Body of pancreas (tissue), 4 donors: ENCODE data around the gene ARHGEF11. TPM values are rescaled to one million over a fixed set of nuclear protein-coding genes. Genes with fewer than 3 reads are reported as not detected.

Source experiments
- ATAC-seq: fragments of 150-250 bp; one replicate; pipeline ENCODE4 v1.9.1; 2016
- DNase-seq, 4 donors: peaks; one replicate each; pipeline ENCODE4 v3.0.0-alpha.2; 2019
- H3K27ac ChIP-seq, 4 donors: fragments of 200-600 bp; sonication (generic); 1 replicate in 3 of 4; 2 replicates in 1 of 4; pipeline versions ENCODE4 v1.5.1 to v1.6.1; 2016 to 2019; ENCODE audit warnings: mild to moderate bottlenecking in 1 of 4, mixed read lengths in 1 of 4, moderate library complexity in 1 of 4
- H3K27me3 ChIP-seq, 2 donors: fragments of 200-600 bp; sonication (generic); one replicate each; pipeline ENCODE4 v1.6.0; 2016; ENCODE audit warnings: mild to moderate bottlenecking in 1 of 2
- H3K36me3 ChIP-seq, 2 donors: fragments of 200-600 bp; sonication (generic); replicated peaks in 1 of 2; 2 replicates each; pipeline ENCODE4 v1.5.1; 2016; ENCODE audit warnings: low read depth in 2 of 2; ENCODE audit not compliant: insufficient read depth in 1 of 2
- H3K4me1 ChIP-seq: fragments of 200-600 bp; sonication (generic); one replicate; pipeline ENCODE4 v1.6.0; 2016
- H3K4me3 ChIP-seq, 2 donors: fragments of 200-600 bp; sonication (generic); 1 replicate in 1 of 2; 2 replicates in 1 of 2; pipeline ENCODE4 v1.5.1; 2016 to 2019
- H3K9me3 ChIP-seq, 3 donors: fragments of 200-600 bp; sonication (generic); 1 replicate in 2 of 3; 2 replicates in 1 of 3; pipeline ENCODE4 v1.5.1; 2016
- POLR2A ChIP-seq, 3 donors: fragments of 450-650 bp; IDR thresholded peaks; one replicate each; pipeline ENCODE4 v1.6.1; 2016; ENCODE audit warnings: antibody characterized with exemption in 3 of 3, mild to moderate bottlenecking in 2 of 3
- WGBS, 2 donors: methylation state at CpG; one replicate each; pipeline ENCODE4 v1.1.5; 2017; 5-methylcytosine and 5-hydroxymethylcytosine counted together
- intact Hi-C: fragments of 100-400 bp; cut with DNase I; formaldehyde crosslinking; loops from one replicate; pipeline ENCODE4 v1.15.1; 2023
- total RNA-seq, 2 donors: library from RNA; depleted of rRNA; stranded (reverse); fragments of >200 nt; gene quantifications; one replicate each; pipeline ENCODE4 v1.1.0, GENCODE V29; 2016
- TF ChIP-seq, protein P1 (sequence below), 7 experiments: fragments of 450-650 bp in 4 of 7; fragments of 200-600 bp in 3 of 7; sonication (generic) in 3 of 7; IDR thresholded peaks; one replicate each; pipeline ENCODE4 v1.5.1; 2016 to 2019; ENCODE audit warnings: antibody characterized with exemption in 7 of 7

Gene ARHGEF11
- total RNA-seq, 2 donors from 2014 or later = 17.9 to 29.7 TPM

DNA sequence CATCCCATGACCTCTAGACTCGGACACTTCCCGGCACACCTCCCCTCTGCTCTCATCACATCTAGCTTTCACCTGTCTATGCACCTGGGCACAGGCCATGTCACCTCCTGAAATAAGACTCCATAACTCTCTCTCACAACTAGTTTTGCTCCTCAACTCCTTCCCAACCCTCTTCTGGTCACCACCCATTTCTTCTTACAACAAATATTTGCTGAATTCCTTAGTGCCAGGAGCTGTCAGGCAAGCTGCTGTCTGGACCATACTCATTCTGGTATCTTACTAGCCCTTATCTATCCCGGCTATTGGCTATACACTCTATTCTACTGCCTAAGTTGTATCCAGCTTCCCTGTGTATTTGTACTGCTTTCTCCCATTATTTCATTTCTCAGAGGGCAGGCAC lies 76.0 kb downstream of the ARHGEF11 start:
- TF ChIP-seq POLR2A (IDR thresholded peaks at IDR 0.05) = no peak
- TF ChIP-seq, protein P1, sequence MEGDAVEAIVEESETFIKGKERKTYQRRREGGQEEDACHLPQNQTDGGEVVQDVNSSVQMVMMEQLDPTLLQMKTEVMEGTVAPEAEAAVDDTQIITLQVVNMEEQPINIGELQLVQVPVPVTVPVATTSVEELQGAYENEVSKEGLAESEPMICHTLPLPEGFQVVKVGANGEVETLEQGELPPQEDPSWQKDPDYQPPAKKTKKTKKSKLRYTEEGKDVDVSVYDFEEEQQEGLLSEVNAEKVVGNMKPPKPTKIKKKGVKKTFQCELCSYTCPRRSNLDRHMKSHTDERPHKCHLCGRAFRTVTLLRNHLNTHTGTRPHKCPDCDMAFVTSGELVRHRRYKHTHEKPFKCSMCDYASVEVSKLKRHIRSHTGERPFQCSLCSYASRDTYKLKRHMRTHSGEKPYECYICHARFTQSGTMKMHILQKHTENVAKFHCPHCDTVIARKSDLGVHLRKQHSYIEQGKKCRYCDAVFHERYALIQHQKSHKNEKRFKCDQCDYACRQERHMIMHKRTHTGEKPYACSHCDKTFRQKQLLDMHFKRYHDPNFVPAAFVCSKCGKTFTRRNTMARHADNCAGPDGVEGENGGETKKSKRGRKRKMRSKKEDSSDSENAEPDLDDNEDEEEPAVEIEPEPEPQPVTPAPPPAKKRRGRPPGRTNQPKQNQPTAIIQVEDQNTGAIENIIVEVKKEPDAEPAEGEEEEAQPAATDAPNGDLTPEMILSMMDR (IDR thresholded peaks at IDR 0.05) = no peak
- WGBS, 2 donors = 70 to 72% methylated on average over 3 of the region's 3 CpGs
- no peak overlapping the region for H3K27ac ChIP-seq
- no peak overlapping the region for H3K4me3 ChIP-seq
- no peaks in the 10 kb centered on the region for H3K9me3 ChIP-seq
- no peaks in the 10 kb centered on the region for H3K27me3 ChIP-seq
- H3K36me3 ChIP-seq = peaks cover 0 to 2% of the 10 kb centered on the region in 2 donors
- H3K4me1 ChIP-seq = no peaks in the 10 kb centered on the region
- ATAC-seq = no peak
- intact Hi-C loops = no loop called here
- DNase-seq = no peak

GRCh38 chr1:156964441-156964840 lies 81.1 kb downstream of the ARHGEF11 start:
- intact Hi-C loops = no loop called here
- H3K4me1 ChIP-seq = no peaks in the 10 kb centered on the region
- no peak overlapping the region for H3K27ac ChIP-seq
- WGBS, 2 donors = 95 to 96% methylated on average over 2 of the region's 2 CpGs
- peaks cover 0 to 15% of the 10 kb centered on the region in 2 donors for H3K36me3 ChIP-seq
- DNase-seq (no peak), ATAC-seq (no peak)
- no peak overlapping the region for H3K4me3 ChIP-seq
- TF ChIP-seq POLR2A (IDR thresholded peaks at IDR 0.05) = no peak
- TF ChIP-seq, protein P1 (IDR thresholded peaks at IDR 0.05) = no peak
- H3K27me3 ChIP-seq = no peaks in the 10 kb centered on the region
- no peaks in the 10 kb centered on the region for H3K9me3 ChIP-seq

DNA sequence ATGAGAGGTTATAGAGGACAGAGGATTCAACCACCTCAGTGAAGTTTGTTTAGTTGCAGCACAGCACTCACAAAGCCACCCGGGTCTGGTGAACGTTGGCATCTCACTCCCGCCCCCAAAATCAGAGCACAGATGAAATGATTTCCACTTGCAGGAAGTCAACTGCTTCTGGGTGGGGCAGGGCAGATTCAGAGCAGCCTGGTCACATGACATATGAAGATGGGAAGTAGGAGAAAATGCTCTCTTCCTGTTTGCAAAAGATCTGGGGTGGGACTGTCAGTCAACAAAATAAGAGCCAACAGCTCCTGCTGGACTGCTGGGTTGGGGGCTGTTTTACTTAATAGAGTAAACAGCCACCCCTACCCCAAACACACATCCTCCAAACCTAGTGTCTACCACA lies 81.9 kb downstream of the ARHGEF11 start:
- no peak for ATAC-seq
- no peaks in the 10 kb centered on the region for H3K27me3 ChIP-seq
- no peaks in the 10 kb centered on the region for H3K9me3 ChIP-seq
- intact Hi-C loops = no loop called here
- H3K4me1 ChIP-seq = no peaks in the 10 kb centered on the region
- TF ChIP-seq POLR2A (IDR thresholded peaks at IDR 0.05) = no peak
- TF ChIP-seq, protein P1 (IDR thresholded peaks at IDR 0.05) = no peak
- peaks cover 0 to 20% of the 10 kb centered on the region in 2 donors for H3K36me3 ChIP-seq
- DNase-seq = peak in 1 of 4 donors; percentile 31
- no peak overlapping the region for H3K27ac ChIP-seq
- no peak overlapping the region for H3K4me3 ChIP-seq
- 44 to 57% methylated on average over 3 of the region's 3 CpGs for WGBS, 2 donors

GRCh38 chr1:156961709-156962108 lies 83.8 kb downstream of the ARHGEF11 start:
- no peak for ATAC-seq
- intact Hi-C loops = no loop called here

DNA sequence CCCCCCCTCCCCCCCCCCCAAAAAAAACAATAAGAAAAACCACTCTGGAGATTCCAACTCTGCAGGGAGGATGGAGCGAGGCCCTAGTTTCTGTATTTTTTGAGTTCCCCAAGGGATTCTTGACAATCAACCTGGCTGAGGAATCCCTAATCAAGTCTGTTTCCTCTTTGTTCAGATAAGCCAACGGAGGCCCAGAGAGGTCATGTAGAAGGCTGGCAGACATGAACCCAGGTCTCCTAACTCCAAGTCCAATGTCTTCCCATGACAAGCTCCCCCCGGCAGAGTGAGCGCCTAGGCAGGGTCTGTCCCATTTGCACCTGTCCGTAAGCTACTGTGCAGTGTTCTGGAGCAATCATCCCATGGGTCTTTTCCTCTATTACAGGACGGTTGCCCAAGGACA lies 85.6 kb downstream of the ARHGEF11 start:
- no peak for TF ChIP-seq POLR2A (IDR thresholded peaks at IDR 0.05)
- TF ChIP-seq, protein P1 (IDR thresholded peaks at IDR 0.05) = no peak
- Histone ChIP-seq H3K4me3 (no peak overlapping the region), H3K27me3 (no peaks in the 10 kb centered on the region), H3K27ac (no peak overlapping the region), H3K4me1 (no peaks in the 10 kb centered on the region), H3K36me3 (peaks cover 0 to 27% of the 10 kb centered on the region in 2 donors), H3K9me3 (no peaks in the 10 kb centered on the region)
- intact Hi-C loops = no loop called here
- 90 to 91% methylated on average over 6 of the region's 6 CpGs for WGBS, 2 donors
- ATAC-seq = no peak
- no peak for DNase-seq

More at GRCh38 chr1:156961709-156962108, 83.8 kb downstream of the ARHGEF11 start:
- Histone ChIP-seq H3K9me3 (no peaks in the 10 kb centered on the region), H3K27me3 (no peaks in the 10 kb centered on the region), H3K4me3 (no peak overlapping the region), H3K36me3 (peaks cover 0 to 21% of the 10 kb centered on the region in 2 donors), H3K4me1 (no peaks in the 10 kb centered on the region), H3K27ac (no peak overlapping the region)
- no peak for DNase-seq
- 68 to 83% methylated on average over 4 of the region's 4 CpGs for WGBS, 2 donors
- TF ChIP-seq POLR2A (IDR thresholded peaks at IDR 0.05) = no peak
- TF ChIP-seq, protein P1 (IDR thresholded peaks at IDR 0.05) = no peak
